WERI-Rb-1 (cell line): ENCODE results near the gene SFT2D1.

Experiments
- DNase-seq: peaks from one replicate; pipeline ENCODE4 v3.0.0-alpha.2; 2020
- H3K27ac ChIP-seq: fragments of 250-450 bp; sonication (Bioruptor Pico); 2 replicates; pipeline ENCODE4 v1.5.1; 2020; ENCODE audit warnings: mild to moderate bottlenecking, moderate library complexity
- H3K27me3 ChIP-seq: fragments of 250-450 bp; sonication (Bioruptor Pico); 2 replicates; pipeline ENCODE4 v1.5.1; 2021; ENCODE audit warnings: mild to moderate bottlenecking, low read depth, moderate library complexity; ENCODE audit not compliant: insufficient read depth, severe bottlenecking
- H3K36me3 ChIP-seq: fragments of 250-450 bp; sonication (Bioruptor Pico); 2 replicates; pipeline ENCODE4 v1.5.1; 2020; ENCODE audit warnings: mild to moderate bottlenecking, moderate library complexity
- H3K4me3 ChIP-seq: 2 replicates; pipeline ENCODE4 v1.5.1; 2011; ENCODE audit warnings: low read depth, mild to moderate bottlenecking, control low read depth, low read length
- H3K9me3 ChIP-seq: fragments of 250-450 bp; sonication (Bioruptor Pico); 2 replicates; pipeline ENCODE4 v1.5.1; 2021; ENCODE audit warnings: mild to moderate bottlenecking, moderate library complexity; ENCODE audit not compliant: severe bottlenecking
- TF ChIP-seq, protein P1 (sequence below): IDR thresholded peaks from 2 replicates; pipeline ENCODE4 v1.5.1; 2011; ENCODE audit warnings: low read depth, mild to moderate bottlenecking, control low read depth, inconsistent platforms, low read length

The SFT2D1 gene

DNA sequence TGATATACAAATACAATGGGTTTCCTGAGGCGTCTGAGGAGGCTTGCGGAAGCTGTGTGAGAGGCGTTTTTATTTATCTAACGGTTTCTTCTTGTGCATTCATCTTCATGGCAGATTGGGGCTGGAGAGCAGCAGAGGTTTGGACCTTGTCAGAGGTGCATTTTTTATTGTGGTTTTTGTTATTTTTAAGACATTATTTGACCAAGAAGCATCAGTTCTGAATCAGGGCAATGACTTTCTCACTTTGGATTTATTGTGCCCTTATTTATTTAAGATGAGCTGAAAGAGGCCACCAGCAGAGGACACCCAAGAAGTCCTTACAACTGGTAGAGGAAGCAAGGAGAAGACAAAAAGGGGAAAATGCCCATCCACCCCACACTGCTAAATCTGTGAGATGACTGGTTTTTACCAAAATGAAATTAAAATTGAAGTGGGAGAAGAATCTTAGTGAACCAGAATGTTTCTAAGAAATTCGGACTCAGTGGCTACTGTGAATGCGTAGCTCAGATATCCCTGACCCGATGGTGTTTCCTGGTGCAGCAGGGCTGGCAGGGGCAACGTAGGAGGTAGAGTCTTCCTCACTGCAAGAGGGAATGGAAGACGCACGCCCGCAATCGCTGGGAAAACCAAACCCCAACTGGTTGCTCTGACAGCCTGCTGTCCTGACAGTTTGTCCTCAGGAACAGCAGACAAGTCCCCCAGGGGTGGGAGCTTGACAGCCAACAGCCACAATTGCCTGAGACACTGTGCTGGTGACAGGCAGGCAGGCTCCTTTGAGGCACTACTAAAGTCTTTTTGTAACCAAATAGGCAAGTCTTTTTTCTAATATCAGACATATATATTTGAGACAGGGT, 48.4 kb downstream of the SFT2D1 start:
- TF ChIP-seq, protein P1, sequence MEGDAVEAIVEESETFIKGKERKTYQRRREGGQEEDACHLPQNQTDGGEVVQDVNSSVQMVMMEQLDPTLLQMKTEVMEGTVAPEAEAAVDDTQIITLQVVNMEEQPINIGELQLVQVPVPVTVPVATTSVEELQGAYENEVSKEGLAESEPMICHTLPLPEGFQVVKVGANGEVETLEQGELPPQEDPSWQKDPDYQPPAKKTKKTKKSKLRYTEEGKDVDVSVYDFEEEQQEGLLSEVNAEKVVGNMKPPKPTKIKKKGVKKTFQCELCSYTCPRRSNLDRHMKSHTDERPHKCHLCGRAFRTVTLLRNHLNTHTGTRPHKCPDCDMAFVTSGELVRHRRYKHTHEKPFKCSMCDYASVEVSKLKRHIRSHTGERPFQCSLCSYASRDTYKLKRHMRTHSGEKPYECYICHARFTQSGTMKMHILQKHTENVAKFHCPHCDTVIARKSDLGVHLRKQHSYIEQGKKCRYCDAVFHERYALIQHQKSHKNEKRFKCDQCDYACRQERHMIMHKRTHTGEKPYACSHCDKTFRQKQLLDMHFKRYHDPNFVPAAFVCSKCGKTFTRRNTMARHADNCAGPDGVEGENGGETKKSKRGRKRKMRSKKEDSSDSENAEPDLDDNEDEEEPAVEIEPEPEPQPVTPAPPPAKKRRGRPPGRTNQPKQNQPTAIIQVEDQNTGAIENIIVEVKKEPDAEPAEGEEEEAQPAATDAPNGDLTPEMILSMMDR = no peak
- no peaks in the 10 kb centered on the region for H3K27me3 ChIP-seq
- DNase-seq = no peak
- peaks cover 5% of the 10 kb centered on the region for H3K9me3 ChIP-seq
- no peak overlapping the region for H3K27ac ChIP-seq
- no peaks in the 10 kb centered on the region for H3K36me3 ChIP-seq
- H3K4me3 ChIP-seq = no peak overlapping the region

- no peaks in the 10 kb centered on the region for H3K9me3 ChIP-seq
- no peaks in the 10 kb centered on the region for H3K36me3 ChIP-seq
- no peaks in the 10 kb centered on the region for H3K27me3 ChIP-seq
- TF ChIP-seq, protein P1 = no peak
- no peak for DNase-seq
- H3K27ac ChIP-seq = no peak overlapping the region
- no peak overlapping the region for H3K4me3 ChIP-seq
Measured at GRCh38 chr6:166289207-166290060, 52.9 kb downstream of the SFT2D1 start.

DNA sequence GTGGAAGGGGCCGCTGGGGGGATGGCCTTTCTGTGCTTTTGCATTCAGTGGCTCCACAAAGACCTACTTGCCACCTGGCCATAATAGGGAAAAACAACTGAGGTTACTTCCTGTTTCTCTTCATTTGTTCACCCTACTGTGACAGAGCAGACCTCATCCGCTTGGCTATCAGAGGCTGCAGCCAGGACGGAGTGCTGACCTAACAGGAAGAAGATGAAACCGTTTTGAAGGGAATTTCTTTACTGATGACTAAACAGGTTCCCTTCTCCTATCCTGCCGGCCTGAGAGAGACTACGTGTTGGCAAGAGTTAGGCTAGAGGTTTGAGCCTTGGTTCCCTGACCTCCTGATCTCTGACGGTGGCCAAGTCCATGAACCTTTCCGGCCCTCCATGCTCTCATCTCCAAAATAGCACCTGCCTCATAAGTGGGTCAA, 55.5 kb downstream of the SFT2D1 start:
- TF ChIP-seq, protein P1 = no peak
- H3K27ac ChIP-seq = no peak overlapping the region
- H3K36me3 ChIP-seq = no peaks in the 10 kb centered on the region
- no peak overlapping the region for H3K4me3 ChIP-seq
- H3K27me3 ChIP-seq = no peaks in the 10 kb centered on the region
- DNase-seq = no peak
- no peaks in the 10 kb centered on the region for H3K9me3 ChIP-seq

GRCh38 chr6:166285233-166285632, 57.1 kb downstream of the SFT2D1 start:
- H3K9me3 ChIP-seq = no peaks in the 10 kb centered on the region
- DNase-seq = no peak
- no peaks in the 10 kb centered on the region for H3K27me3 ChIP-seq
- H3K27ac ChIP-seq = no peak overlapping the region
- TF ChIP-seq, protein P1 = no peak
- no peak overlapping the region for H3K4me3 ChIP-seq
- H3K36me3 ChIP-seq = no peaks in the 10 kb centered on the region

DNA sequence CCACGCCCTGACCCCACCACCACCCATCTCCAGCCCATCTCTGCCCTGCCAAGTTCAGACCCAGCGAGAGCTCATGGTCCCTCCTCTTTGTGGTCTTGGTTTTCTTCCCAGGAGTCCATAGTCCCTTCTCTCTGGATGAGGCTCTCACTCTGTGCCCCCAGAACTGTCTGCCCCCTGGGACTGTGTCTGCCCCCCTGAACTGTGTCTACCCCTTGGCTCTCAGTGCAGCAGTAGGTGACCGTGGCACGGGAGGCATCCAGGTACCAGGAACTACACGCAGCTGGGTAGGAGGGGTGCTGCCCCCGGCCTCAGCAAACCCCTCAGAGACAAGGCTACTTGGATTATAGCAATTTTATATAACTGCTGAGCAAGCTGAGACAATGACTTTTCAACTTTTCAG, 57.7 kb downstream of the SFT2D1 start:
- TF ChIP-seq, protein P1 = no peak
- no peak for DNase-seq
- H3K9me3 ChIP-seq = no peaks in the 10 kb centered on the region
- H3K4me3 ChIP-seq = no peak overlapping the region
- no peaks in the 10 kb centered on the region for H3K27me3 ChIP-seq
- no peaks in the 10 kb centered on the region for H3K36me3 ChIP-seq
- H3K27ac ChIP-seq = no peak overlapping the region
